HG03378 (cell line): ENCODE data around the gene DLG1.

Experiments used
- ATAC-seq: cut with Tn5 transposase; IDR thresholded peaks from one replicate; pipeline ENCODE4 v1.9.1; 2021; ENCODE audit warnings: mild to moderate bottlenecking, moderate library complexity; ENCODE audit not compliant: unreplicated experiment

Gene DLG1

DNA sequence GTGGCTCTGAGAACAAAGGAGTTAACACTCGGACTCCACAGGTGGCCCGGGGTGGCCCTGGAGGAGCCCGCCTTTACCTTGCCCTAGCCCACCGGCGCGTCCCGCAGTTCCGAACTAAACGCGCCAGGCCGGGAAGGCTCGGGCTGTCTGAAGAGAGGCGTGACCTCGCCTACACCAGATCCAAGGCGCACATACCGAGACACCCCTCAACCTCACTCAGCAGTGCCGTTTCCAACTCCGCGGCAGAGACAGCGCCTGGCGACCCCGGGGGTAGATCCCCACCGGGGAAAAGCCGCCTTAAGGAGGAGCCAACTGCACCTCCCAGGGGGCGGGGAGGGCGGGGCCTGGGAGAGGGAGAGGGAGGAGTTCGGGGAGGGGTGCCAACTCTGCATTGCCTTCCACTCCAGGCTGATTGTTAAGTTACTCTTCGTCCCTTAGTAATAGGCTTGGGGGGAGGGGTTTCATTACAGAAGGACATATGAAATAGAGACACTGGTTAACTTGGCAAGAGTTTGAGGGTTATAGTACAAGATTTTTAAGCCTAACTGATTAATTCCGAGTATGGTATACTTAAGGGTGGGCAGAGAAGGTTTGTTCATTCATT lies at the start of gene DLG1:
Gene DLG1, minus strand, starts transcription at position 272 of the 604 bp plus-strand sequence. CDS start 1,408 bp downstream, outside the sequence.
- peak; percentile 39 for ATAC-seq

DNA sequence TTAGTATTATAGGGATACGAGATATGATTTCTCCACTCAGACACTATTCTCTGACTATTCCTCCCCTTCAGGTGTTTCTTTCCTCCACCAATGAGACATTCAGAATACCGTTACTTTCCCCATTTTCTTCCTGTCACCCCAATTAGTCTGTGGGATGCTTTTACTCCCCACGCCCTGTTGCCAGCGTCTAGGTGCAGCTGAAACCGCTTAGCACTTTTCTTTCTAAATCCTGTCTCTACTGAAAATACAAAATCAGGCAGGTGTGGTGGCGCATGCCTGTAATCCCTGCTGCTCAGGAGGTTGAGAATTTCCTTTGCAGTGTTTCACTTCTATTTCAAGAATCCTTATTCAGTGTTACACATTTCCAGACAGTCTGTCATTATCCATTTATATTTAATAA lies 49.6 kb upstream of the DLG1 start:
- no peak for ATAC-seq

DNA sequence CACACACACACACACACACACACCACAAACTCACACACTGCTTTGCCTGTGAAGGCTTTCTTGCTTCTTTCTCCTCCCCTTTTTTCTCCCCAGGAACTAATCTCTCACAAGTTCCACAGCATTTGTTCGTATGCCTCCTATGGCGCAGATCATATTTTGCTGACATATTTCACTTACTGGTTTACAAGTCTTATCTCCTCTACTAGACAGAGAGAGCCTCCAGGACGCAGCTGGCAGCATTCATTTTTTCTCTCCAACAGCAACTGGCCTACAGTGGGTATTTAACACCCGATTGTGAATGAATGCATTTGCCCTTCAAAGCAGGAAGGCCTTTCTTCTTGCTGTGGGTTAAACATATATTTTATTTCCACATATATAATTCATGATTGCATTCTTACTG lies 47.0 kb upstream of the DLG1 start:
- ATAC-seq: no peak

DNA sequence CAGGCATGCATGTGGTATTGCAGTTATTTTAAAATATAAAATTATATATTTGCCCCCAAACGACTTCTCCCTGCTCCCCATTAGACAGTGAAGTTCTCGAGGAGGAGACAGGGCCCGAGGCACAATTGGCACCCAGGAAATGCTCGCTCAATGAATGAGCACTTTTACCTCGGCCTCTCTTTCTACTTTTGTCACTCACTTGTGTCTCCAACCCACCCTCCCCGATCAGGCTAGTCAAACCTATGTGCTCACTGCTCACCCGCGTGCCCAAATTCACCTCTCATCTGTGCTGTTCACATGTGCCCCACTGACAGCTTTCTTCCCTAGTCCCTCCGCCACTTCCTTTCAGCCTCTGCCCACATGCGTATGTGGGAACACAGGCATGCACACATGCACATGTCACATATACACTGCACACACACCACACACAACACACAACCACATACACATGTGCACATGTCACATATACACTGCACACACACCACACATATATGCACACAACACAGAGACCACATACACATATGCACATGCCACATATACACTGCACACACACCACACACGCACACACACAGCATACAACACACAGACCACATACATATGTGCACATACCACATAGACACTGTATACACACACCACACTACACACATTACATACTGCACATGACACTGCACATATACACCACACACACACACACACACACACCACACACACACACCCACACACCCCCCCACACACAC lies 46.3 kb upstream of the DLG1 start:
- no peak for ATAC-seq

DNA sequence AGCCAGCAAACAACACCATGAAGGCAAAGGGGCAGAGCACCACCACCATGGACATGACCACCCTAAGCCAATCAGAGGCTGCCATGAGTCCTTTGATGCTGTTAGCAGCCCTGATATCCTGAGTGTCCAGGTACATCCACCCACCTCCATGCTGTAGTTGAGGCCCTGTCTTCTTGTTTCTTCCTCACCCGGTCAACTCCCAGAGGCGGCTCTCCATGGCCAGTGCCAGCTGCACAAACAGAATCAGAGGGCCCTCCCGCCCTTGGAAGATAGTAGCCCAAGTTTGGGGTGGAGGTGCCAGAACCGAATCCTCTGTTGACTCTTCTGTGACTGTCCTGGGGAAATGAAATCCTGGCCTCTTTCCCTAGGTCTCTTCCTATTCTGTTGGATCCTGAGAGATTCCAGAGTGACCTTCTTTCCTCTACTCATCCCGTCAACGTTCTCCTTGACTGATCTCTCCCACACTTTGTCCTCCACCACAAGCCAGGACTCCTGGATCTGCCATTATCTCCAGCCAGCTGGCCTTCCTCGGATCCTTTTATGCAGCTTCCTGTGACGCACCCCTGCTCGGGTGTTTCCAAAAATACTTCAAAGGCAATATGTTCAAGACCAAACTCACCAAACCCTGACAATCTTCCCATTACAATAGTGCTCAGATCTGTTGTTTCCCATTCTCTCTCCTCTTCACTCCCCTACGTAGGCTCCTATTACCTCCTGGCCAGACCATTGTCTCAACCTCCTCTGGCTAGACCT lies 45.4 kb upstream of the DLG1 start:
- no peak for ATAC-seq

DNA sequence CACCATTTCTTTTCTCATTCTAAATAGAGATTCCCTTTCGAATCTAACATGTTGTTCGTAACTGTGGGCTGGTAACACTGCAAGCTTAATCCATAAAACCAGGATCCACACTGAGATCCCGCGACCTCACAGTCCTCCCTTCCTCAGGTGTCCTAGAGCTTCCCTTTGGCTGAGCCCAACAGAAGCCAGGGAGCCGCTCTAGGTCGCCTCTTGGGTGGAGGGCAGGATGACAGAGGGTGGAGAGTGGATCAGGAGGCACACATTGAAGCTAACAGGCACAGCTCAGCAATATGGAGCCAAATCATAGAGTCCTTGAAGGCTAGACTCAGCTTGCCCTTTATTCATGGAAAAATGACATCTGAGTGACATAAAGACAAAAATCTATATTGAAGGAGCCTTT lies 44.7 kb upstream of the DLG1 start:
- no peak for ATAC-seq

DNA sequence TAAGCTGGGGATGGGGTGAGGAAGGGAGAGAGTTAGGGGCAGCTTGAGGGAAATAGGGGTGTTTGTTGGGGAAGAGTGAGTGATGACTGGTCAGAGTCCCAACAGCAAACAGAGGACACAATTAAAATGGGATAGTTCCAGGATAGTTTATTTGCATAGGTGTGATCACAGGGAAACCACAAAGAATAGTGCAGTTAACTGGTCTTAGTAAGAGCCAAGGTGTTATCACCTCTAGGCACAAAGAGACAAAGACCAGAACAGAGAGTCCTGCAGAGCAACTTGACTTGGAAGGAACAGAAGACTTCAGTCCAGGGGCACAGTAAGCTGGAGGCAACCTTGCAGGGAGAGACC lies 42.1 kb upstream of the DLG1 start:
- no peak for ATAC-seq

DNA sequence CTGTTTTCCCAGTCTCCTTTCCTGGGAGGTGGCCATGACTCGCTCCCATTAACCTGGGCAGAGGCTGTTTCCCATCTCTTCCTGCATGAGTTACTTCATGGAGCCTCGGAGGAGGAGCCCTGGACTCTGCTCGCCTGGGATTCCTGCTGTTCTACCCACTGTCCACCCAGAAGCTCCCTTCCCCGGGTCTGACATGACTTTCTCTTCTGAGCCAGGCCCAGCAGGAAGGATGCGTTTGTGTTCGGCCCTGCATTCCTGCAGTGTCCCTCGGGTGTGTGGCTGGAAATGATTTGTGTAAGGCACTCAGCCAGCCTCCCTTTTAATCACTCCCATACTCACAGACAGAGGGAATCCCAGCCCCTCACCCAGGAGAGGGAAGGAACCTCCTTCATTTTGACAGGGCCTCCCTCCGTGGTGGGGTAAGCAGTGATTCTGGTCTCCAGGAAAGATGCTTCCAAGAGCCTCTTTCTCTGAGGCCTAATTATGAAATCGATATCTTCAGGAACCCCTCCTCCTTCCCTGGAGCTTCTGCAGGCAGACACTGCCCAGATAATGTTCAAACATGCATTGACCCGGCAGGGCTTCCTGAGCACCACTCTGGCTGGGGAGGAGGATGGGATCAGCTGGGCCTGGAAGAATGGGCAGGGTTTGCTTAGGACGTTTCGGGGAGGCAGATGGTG lies 41.6 kb upstream of the DLG1 start:
- no peak for ATAC-seq

DNA sequence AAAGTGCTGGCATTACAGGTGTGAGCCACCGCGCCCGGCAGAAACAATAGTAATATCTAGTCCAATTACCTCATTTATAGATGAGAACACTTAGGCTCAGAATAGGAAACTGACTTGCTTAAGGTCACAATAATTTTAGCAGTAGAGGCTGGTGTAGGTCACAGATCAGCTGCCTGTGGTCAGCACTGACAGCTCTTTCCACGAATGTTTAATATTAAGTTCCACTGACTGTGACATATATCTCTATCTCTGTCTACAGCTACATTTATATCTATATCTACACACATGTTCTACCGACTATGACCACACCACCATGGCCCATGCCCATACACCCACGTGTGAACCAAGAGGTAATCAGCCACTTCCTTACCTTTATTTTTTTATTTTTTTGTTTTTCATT lies 40.2 kb upstream of the DLG1 start:
- no peak for ATAC-seq

DNA sequence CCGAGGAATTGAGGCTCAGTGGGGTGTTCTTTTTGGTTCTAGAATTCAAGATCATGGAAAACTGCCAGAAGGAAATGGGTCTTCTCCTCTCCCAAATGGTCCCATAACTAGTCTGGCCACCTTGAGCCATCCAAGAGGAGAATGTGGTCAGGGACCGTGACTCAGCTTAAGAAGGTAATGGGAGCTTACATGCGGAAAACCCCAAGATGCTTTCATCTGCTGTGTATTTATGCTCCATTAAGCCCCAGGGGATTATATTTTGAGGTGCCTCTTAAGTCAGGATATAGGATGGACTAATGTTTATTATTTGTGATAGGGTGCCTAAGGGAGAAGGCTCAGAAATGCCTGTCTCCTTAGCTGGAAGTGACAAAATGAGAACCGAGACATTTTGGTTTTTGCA lies 39.2 kb upstream of the DLG1 start:
- ATAC-seq: no peak

DNA sequence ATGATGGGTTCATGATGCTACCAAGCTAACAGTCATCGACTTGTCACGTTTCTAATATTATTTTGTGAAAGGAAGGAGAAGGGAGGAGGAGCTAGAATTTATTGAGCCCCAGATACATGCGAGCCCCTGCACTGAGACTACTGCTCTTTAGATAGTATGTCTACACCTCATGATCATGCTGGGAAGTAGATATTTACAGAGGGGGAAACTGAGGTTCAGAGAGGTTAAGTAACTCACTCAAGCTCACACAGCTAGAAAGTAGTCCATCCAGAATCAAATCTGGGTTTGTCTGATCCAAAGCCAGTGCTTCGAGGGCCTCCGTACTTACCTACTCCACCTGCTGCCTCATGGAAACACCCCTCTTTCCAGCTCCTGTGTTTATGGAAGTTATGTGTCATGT lies 38.8 kb upstream of the DLG1 start:
- ATAC-seq: no peak

DNA sequence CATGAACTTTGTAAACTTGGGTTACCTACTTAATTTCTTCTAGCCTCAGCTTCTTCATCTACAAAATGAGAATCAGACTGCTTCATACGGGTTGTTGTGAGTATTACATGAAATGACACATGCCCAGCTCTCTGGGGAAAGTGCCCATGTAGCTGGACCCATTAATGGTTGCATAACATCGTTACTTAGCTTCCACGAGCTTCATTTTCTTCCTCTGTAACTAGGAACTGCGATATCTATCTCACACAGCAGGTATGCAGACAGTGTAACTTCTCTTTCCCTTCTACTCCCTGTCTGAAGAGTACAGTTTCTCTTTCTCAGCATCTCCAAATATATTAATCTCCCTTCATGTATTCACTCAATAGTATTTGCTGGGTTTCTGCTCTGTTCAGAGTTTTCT lies 37.9 kb upstream of the DLG1 start:
- ATAC-seq: no peak

DNA sequence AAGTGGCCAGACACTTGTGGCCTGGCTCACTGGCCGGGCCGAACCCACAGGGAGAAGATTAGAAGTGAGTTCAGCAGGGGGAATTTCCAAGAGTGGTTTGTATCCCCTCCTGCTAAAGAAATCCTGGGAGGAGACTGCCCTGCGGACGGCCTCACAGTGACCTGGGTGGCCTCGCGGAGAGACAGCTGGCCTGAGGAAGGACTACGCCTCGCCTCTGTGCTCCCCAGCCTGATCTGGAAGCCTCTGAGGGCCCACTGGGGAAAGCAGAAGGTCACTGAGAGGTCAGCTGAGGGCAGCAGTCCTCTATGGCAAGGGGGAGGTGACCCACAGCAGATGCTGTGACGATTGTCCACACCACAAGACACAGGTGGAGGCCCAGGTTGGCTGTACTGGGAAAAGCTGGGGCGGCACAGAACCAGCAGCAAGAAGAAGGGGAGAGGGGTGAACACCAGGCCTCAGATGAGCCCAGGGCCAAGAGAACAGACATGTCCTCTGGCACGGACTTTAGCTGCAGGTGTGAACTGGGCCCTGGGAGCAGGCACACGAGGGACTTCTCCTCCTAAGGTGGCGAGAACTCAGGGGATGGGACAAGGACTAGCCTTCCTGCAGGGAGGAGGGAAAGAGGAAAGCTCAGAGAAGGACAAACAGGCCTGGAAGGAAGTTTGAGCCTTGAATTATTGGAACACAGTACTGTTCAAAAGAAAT lies 37.2 kb upstream of the DLG1 start:
- ATAC-seq: no peak

DNA sequence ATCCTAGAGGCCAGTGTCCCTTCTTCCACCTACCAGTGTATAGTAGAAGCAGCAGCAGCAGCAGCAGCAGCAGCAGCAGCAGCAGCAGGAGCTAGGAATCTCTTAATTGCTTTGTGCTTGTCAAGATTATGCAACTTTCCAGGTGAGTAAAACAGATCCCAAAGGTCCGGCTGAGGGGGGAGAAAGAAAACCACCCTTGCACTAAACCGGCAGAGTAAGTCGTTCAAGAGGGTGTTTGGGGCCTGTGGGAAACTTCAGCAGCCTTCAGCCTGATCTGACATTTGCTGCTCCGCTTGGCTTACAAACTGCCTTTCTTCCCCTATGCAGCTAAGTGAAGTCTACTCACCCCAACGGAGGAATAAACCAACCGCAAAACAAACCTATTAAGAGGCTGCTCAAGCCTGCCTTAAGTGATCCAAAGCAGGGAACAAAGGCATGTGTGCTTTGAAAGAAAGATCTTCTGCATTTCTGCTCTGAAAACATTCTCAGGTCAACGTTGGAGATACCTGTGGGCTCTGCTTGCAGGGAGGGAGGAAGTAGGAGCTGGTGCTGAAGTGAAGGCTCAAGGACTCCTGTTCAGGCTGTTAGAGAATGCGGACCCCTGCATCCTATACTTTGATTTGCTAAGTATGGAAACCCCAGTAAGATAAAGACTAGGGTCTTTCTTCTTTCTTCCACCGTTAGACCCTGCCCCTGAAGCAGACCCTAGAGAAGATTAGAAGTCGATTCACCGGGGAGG lies 35.7 kb upstream of the DLG1 start:
- no peak for ATAC-seq

DNA sequence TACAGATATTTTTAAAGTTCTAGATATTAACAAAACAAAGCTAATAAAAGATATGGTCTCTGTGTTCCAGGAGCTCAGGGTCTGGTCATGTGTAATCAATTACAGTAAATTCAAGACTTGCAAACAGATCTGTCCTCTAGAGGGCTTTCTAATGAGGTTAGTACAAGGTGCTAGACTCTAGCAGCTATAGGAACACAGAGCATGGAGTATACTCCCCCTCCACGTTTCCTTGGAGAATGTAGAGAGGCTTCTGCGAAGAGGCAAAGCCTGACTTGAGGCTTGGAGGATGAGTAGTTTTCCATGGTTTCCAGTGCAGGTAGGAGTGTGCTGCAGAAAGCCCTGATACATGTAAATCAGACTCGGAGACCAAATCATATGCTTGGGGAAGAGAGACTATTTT lies 32.7 kb upstream of the DLG1 start:
- no peak for ATAC-seq

DNA sequence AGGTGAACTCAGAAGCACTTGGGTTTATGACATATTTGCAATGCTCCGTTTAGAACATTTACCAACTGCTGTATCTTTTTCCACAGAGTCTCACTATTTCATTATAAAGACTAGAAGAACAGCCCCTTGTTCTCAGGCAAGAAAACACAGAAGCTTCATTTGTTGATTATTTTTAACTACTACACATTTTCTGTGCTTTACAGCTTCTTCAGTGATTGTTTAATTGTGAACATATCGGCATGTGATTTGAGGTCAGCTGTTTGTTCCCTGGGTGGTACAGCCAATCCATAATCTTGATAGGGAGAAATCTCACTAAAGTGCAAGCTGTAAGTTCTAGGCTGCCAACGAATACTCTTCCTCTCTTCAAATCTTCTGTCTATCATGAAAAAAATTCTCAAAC lies 31.0 kb upstream of the DLG1 start:
- ATAC-seq: no peak

DNA sequence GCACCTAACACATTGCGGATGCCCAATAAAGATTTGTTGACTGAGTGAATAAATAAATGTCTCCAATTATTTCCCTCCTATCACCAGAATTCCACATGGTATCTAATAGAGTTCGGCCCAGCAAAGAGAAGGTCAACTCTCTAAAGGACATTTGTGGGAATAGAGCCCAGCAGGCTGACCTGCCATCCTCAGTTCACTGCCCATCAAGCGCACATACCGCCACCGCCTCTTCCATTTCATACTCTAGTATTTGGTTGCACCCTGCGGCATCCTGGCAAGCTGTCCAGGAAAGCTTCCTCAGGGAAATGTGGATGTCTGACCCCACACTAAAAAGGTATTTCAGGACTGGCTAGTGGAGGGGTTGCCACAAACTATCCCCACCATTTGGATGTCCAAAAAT lies 29.8 kb upstream of the DLG1 start:
- ATAC-seq: no peak

DNA sequence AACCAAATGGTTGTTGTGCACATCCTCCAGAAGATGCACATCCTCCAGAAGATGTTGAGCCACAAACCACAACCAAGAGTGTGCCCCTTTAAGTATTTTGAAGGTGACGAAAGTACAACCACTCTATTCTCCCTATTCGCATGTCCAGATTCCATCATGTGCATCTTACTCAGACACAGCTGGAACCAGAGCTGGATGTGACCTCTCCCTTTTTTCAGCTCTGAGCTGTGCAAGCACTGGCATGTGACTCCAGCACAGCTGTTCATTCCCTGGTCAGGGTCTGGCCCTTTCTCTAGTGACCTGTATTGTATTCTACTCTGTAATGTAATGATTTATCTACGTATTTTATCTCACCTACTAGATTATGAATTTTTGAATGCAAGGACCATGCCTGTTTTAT lies 29.3 kb upstream of the DLG1 start:
- no peak for ATAC-seq

DNA sequence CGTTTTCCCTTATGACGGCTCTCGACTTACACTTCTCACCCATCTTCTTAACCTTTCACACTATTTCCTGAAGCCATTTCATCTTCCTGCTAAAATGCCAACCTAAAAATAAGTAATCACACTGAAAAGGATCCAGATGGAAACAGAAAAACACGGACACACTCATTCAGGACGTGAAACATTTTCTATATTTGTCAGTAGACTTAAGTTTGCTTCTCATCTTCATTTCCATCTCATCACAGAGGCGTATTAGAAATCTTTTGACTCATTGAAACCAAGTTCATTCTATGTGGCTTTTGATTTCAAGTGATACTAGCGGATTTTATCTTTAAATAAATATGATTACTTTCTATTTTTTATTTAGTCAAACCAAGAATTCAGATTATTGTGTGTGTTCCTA lies 27.4 kb upstream of the DLG1 start:
- ATAC-seq: no peak

DNA sequence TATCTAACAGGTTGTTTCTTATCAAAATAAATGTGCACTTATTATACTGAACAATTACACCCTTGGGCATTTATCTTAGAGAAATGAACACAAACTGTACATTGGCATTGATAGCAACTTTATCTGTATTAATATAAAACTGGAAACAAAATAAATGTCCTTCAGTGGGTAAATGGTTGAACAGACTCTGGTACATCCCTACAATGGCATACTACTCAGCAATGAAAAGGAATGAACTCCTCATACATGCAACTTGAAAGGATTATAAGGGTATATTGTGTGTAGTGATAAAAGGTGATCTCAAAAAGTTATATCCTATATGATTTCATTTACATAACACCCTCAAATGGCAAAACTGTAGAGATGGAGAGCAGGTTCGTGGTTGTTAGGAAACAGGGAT lies 23.7 kb upstream of the DLG1 start:
- no peak for ATAC-seq
